K562 (cell line): ENCODE measurements around the gene UBE2J2.

ENCODE experiments used
- DIDO1 ChIP-seq: fragments of 450-650 bp; IDR thresholded peaks from 2 replicates; pipeline ENCODE4 v1.6.1; 2016; ENCODE audit warnings: low read depth, missing biosample characterization, missing genetic modification characterization
- IFI16 ChIP-seq: fragments of 250-450 bp; sonication (Bioruptor Pico); IDR thresholded peaks from 2 replicates; pipeline ENCODE4 v2.1.2; 2022; ENCODE audit warnings: mild to moderate bottlenecking, inconsistent platforms
- POLR2A ChIP-seq: fragments of 450-650 bp; conservative IDR thresholded peaks from 2 replicates; pipeline ENCODE4 v1.6.1; 2016
- ZNF79 ChIP-seq: fragments of 250-450 bp; sonication (Bioruptor Pico); IDR thresholded peaks from 2 replicates; pipeline ENCODE4 v1.4.0; 2020; ENCODE audit warnings: low read depth, mild to moderate bottlenecking, moderate library complexity

GRCh38 chr1:1317420-1317819 is 43.8 kb upstream of the UBE2J2 start:
- TF ChIP-seq IFI16 (CRISPR knock-in tag), result no peak
- TF ChIP-seq ZNF79 (CRISPR knock-in tag), result no peak
- no peak for TF ChIP-seq DIDO1 (tag)
- peak; percentile 28; the same call in 1 of the 2 replicates for TF ChIP-seq POLR2A
